Gastrocnemius medialis (tissue), 4 donors: ENCODE data around the gene SLC6A20.

Experiments used
- CTCF ChIP-seq, 5 experiments: fragments of 450-650 bp in 3 of 5; fragments of 200-600 bp in 2 of 5; sonication (generic) in 2 of 5; IDR thresholded peaks in 4 of 5; conservative IDR thresholded peaks in 1 of 5; 1 replicate in 4 of 5; 2 replicates in 1 of 5; pipeline ENCODE4 v1.5.1; 2016 to 2019; ENCODE audit warnings: antibody characterized with exemption in 5 of 5, mild to moderate bottlenecking in 3 of 5, moderate library complexity in 3 of 5
- POLR2A ChIP-seq, 2 donors: fragments of 450-650 bp; IDR thresholded peaks; one replicate each; pipeline ENCODE4 v1.6.1; 2017; ENCODE audit warnings: antibody characterized with exemption in 2 of 2, mild to moderate bottlenecking in 2 of 2, moderate library complexity in 2 of 2

GRCh38 chr3:45773072-45773471 lies 23.3 kb downstream of the SLC6A20 start:
- TF ChIP-seq CTCF (IDR thresholded peaks at IDR 0.05 in 4 of 5, conservative IDR thresholded peaks at IDR 0.05 in 1 of 5) = no peak
- TF ChIP-seq POLR2A (IDR thresholded peaks at IDR 0.05) = no peak
